ELR (cell line): ENCODE measurements around the gene SEMA4B.
"Not testable (repeated sequence)": the region's sequence is repeated elsewhere in the genome, so short reads cannot be mapped to it uniquely, and the experiment has no call there.

ENCODE experiments used
- DNase-seq: peaks from one replicate; pipeline ENCODE4 v3.0.0-alpha.2; 2015; ENCODE audit warnings: low read depth

The SEMA4B gene

DNA sequence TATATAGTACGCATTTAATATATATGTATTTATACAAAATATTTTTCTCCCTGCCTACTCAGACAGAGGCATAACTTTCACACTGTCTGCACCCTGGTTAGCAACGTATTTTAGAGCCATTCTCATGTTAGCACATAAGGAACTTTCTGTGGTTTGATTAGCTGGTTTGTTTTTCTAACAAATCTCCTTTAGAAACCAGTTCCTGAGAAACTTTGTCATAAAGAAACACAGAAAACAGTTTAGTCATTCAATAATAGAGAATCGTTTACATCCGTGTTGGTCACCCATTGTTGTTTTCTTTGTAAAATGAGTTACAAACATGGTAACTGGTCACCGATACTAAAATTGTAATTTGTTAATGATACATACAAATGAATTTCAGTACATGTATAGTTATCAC is 58.4 kb downstream of the SEMA4B start:
- DNase-seq: no peak

GRCh38 chr15:90260731-90261130 is 59.6 kb downstream of the SEMA4B start:
- not testable (repeated sequence) for DNase-seq

- DNase-seq: peak; percentile 80
Observed at GRCh38 chr15:90261811-90262210, 60.7 kb downstream of the SEMA4B start.

DNA sequence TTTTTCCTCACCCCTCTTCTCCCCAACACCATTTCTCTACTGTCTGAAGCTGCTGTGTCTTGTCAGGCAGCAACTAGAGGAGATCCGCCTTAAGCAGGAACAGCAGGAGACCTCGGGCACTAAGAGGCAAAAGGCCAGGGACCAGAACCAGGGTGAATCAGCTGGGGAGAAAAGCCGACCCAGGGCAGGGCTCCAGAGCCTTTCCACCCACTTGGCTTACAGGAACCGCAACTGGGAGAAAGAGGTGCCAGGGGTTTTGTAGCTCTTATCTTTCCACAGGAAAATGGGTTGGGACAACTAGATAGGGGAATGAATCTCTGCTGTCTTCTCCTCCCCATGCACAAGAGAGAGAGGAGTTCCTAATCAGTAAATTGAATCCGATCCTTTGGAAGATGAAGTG is 61.3 kb downstream of the SEMA4B start:
- DNase-seq: no peak

DNA sequence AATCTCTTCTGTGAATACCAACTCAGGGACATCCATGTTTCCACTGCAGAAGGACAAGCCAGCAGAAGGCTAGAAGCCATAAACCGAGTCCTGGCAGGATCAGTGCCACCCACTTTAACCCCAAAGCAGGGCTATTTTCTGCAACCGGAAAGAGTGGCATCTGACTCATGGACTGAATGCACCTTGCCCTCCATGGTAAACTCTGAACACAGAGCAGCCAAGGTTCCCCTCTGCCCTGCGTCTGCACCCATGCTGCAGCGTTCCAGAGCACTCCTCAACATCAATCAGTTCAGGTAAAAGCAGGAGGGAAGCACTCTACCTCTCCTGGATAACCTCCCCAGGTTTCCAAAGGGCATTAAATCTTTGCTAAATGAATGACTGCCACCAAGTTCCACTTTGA is 63.5 kb downstream of the SEMA4B start:
- DNase-seq: peak; percentile 32

DNA sequence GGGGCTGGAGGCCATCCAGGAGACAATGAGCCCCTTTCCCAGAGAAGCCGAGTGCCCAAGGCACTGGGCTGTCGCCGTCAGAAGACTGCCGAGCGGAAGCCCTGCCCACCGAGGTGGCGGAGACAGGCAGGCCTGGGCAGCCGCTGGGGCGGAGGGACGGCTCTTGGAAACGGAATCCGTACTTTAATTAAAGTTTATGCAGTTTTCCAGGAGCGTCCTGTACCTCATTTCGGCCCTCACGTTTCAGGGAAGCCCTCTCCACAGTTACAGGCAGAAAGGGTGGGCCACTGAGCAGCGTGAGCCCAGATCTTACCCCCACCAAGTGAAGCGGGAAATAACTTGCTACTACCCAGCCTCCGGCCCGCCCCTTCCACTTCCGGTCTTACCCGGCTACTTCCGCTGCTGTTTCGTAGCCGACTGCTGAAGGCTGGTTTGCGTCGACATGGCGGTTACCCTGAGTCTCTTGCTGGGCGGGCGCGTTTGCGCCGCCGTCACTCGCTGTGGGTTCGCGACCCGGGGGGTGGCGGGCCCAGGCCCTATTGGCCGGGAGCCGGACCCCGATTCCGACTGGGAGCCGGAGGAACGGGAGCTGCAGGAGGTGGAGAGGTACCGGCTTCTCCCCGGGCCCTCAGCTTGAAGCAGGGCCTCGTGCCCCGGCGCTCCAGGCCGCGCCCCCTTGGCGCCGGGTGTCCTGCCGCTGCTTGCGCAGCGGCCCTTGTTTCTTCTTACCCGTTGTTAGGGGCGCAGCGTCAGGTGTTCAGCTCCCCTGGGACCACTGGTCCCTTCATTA is 64.3 kb downstream of the SEMA4B start, which contains the start of gene NGRN:
Gene NGRN (plus strand): TSS at position 402 of the 790 bp plus-strand sequence. CDS start 41 bp downstream, at position 443.
- DNase-seq: peak; percentile 90

DNA sequence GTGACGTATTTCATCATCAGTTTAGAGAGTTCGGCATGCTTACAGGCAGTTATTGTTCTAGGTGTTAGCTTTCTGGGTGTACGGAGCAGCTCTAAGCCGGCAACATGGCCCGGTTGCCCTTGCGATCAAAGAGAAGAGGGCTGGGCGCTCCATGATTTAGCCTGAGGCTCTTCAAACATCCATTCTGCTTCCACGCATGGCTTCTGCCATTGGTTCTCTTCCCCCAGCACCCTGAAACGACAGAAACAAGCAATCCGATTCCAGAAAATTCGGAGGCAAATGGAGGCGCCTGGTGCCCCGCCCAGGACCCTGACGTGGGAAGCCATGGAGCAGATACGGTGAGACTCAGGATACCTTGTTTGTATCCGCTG is 64.9 kb downstream of the SEMA4B start:
- DNase-seq: peak; percentile 66

- DNase-seq: peak; percentile 45
Observed at GRCh38 chr15:90266485-90266884, 65.4 kb downstream of the SEMA4B start.

DNA sequence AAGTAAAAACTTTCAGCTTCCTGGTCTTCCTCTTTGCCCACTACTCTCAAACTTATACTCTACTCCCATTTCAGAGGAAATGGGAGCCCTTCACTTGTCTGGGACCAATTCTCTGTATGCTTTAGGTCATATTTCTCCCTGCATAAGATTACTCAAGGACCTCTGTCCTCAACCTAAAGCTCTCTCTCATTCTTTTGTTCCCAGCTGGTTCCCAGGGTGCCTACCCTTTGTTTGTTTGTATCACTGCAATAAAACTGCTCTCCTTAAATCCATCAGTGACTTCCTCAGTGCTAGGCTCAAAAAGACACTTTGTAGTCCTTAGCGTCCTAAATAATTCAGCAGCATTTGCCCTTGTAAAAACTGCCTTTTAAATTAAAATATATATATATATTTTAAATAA is 67.3 kb downstream of the SEMA4B start:
- no peak for DNase-seq

DNA sequence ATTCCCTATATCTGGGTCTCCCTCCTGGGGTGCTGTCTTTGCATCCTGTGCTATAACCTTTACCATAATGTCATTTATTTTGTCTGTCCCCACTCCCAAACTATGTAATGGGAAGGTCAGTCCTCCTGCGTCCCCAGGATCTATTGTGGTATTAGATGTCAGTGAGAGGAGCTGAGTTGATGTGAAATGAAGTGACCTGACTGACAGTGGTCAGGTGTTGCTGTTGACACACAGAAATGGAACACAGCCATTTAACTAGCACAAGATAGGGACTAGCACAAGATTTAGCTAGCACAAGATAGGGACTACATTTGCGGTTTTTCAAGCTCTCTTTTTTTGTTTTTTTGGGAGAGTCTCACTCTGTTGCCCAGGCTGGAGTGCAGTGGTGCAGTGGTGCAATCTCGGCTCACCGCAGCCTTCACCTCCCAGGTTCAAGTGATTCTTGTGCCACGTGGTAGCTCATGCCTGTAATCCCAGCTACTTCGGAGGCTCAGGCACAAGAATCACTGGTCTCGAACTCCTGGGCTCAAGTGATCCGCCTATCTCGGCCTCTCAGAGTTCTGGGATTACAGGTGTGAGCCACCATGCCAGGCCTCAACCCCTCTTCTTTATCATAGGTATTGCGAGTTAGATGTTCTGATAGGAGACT is 69.5 kb downstream of the SEMA4B start:
- no peak for DNase-seq

- DNase-seq: no peak
Observed at GRCh38 chr15:90271459-90272166, 70.5 kb downstream of the SEMA4B start.

GRCh38 chr15:90278467-90278866 is 77.3 kb downstream of the SEMA4B start:
- DNase-seq: not testable (repeated sequence)
